HG02973 (cell line): Measurements from ENCODE around the gene THOC2.
"Not testable (repeated sequence)": the region's sequence is repeated elsewhere in the genome, so short reads cannot be mapped to it uniquely, and the experiment has no call there.

Experiments used
- ATAC-seq: cut with Tn5 transposase; IDR thresholded peaks from one replicate; pipeline ENCODE4 v1.9.1; 2021; ENCODE audit warnings: moderate library complexity; ENCODE audit not compliant: unreplicated experiment

The THOC2 gene

DNA sequence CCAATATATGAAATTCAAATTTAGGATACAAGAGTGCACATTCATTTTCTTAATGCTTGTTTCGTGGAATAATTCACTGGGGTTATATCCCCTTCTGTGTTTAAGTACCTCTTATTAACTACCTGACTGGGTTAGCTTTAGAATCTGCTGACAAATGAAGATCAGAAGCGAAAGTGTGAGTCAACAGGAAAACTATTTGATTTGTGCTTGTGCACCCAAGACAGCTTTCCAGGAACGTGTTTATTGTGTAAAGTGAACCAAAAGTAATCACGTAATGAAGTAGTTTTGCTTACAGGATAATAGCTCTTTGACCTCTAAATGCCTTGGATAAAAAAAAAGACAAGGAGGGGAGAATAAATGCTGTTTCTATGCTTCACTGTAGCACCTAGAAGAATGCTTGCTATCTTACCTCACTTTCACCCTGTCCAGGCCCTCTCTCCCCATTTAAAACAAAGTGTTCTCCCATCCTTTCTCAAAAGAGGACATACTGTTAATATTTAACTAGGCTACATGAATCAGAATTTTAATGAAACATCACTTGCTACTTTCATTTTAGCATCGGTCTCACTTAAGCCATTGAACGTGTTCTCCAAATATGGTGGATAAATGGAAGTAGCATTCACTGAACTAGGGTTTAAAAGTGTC is 141.9 kb downstream of the THOC2 start:
- ATAC-seq = peak; percentile 71

- ATAC-seq = no peak
Measured at GRCh38 chrX:123588723-123589122, 144.1 kb downstream of the THOC2 start.

DNA sequence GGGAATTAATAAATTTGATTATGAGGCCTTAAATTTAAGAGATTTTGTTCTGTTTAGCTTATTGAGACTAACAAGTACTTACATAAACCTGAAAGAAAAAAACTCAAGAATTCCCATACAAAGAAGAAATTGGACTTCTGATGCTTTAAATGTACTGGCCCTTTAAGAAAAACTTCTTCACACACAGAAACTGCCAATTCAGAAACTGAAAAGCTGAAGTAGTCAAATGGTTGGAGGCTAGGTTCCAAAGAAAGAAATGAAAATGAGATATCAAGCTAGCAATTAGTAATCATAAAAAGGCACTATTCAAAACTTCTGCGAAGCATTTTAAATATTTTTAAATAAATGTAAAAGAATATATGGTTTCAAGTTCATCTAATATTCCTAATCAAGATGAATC is 151.3 kb downstream of the THOC2 start:
- no peak for ATAC-seq

- ATAC-seq = no peak
Measured at GRCh38 chrX:123580792-123581191, 152.1 kb downstream of the THOC2 start.

- not testable (repeated sequence) for ATAC-seq
Measured at GRCh38 chrX:123574027-123574426, 158.8 kb downstream of the THOC2 start.

- ATAC-seq = no peak
Measured at GRCh38 chrX:123570011-123570590, 162.8 kb downstream of the THOC2 start.

DNA sequence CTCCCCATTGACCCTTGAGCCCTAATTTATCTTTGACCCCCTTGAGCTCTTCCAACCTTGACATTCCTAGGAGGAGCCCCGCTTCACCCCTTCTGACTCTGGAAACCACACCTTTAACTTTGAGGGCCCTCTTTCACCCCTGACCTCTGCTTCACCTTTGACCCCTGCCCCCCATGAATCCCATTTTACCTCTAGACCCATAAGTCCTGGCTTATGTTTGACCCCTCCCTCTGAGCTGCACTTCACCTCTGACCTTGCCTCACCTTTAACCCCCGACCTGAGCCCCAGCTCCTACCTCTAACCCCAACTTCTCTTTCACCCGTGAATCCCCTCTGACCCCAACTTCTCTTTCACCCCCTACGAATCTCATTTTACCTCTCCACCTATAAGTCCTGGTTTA is 169.7 kb downstream of the THOC2 start:
- no peak for ATAC-seq

GRCh38 chrX:123562342-123563146 is 170.3 kb downstream of the THOC2 start:
- no peak for ATAC-seq

GRCh38 chrX:123561439-123562215 is 171.2 kb downstream of the THOC2 start:
- ATAC-seq = no peak

- no peak for ATAC-seq
Measured at GRCh38 chrX:123550829-123551228, 182.0 kb downstream of the THOC2 start.
